Activated B cell treated with CpG ODN at 0.5 μM for 24 hours (primary cell): ENCODE data around the gene ITGAE. TPM values are rescaled to one million over a fixed set of nuclear protein-coding genes. Genes with fewer than 3 reads are reported as not detected.

ENCODE experiments used
- ATAC-seq: fragments of 200-7000 bp; cut with Tn5 transposase; one replicate; pipeline ENCODE4 v1.10.0; 2021; ENCODE audit warnings: low read depth, mild to moderate bottlenecking, moderate library complexity
- CTCF ChIA-PET: fragments of 350-600 bp; sonication (Branson Sonifier 250); formaldehyde crosslinking; loops from one replicate; lab custom pipeline; 2021; ENCODE audit warnings: antibody characterized with exemption; lab: Charles Lee
- POLR2A ChIA-PET: fragments of 350-600 bp; sonication (Branson Sonifier 250); formaldehyde crosslinking; loops from one replicate; lab custom pipeline; 2021; ENCODE audit warnings: antibody characterized with exemption; lab: Charles Lee
- DNase-seq: peaks from one replicate; pipeline ENCODE4 v3.0.0; 2022
- H3K27ac Mint-ChIP-seq: one replicate; pipeline ENCODE4 v1.8.0; 2020; ENCODE audit warnings: mixed read lengths
- H3K27me3 Mint-ChIP-seq: one replicate; pipeline ENCODE4 v1.8.0; 2021; ENCODE audit warnings: mixed read lengths
- H3K36me3 Mint-ChIP-seq: one replicate; pipeline ENCODE4 v1.8.0; 2021; ENCODE audit warnings: low read depth, mixed read lengths
- H3K4me1 Mint-ChIP-seq: one replicate; pipeline ENCODE4 v1.8.0; 2021; ENCODE audit warnings: mixed read lengths
- H3K4me3 Mint-ChIP-seq: one replicate; pipeline ENCODE4 v1.8.0; 2020; ENCODE audit warnings: mild to moderate bottlenecking, mixed read lengths
- H3K9me3 Mint-ChIP-seq: one replicate; pipeline ENCODE4 v1.8.0; 2020; ENCODE audit warnings: mixed read lengths
- CTCF ChIP-seq: fragments of 200-600 bp; IDR thresholded peaks from one replicate; pipeline ENCODE4 v1.8.0; 2022; ENCODE audit warnings: antibody characterized with exemption, mild to moderate bottlenecking
- intact Hi-C: fragments of 100-400 bp; cut with micrococcal nuclease; formaldehyde crosslinking; loops from one replicate; pipeline ENCODE4 v1.15.1; 2024
- total RNA-seq: library from RNA; stranded (reverse); gene quantifications from 2 replicates; pipeline ENCODE4 v1.2.3, GENCODE V29; 2022

The ITGAE gene
- total RNA-seq, 1 donor from 2014 or later: 45.3 TPM

GRCh38 chr17:3747805-3748204, 53.2 kb downstream of the ITGAE start:
- ChIA-PET CTCF (interaction anchor here (1.9 kb wide), 1 partner anchor 10 kb away, joined by 6 read pairs; no protein-coding TSS in a partner anchor), POLR2A (interaction anchor here (0.7 kb wide), 1 partner anchor 71 kb away, joined by 4 read pairs; no protein-coding TSS in a partner anchor)
- Mint-ChIP-seq H3K27ac (no peak overlapping the region), H3K4me3 (no peak overlapping the region), H3K27me3 (peaks cover 3% of the 10 kb centered on the region), H3K4me1 (peaks cover 19% of the 10 kb centered on the region), H3K36me3 (no peaks in the 10 kb centered on the region), H3K9me3 (no peaks in the 10 kb centered on the region)
- intact Hi-C loops: no loop called here
- TF ChIP-seq CTCF: no peak
- DNase-seq: no peak
- ATAC-seq: no peak

- ATAC-seq: no peak
- Mint-ChIP-seq H3K9me3 (no peaks in the 10 kb centered on the region), H3K4me3 (no peak overlapping the region), H3K36me3 (no peaks in the 10 kb centered on the region), H3K4me1 (peaks cover 15% of the 10 kb centered on the region), H3K27me3 (peaks cover 3% of the 10 kb centered on the region), H3K27ac (no peak overlapping the region)
- ChIA-PET CTCF (no interaction called here), POLR2A (no interaction called here)
- no peak for DNase-seq
- intact Hi-C loops: no loop called here
- TF ChIP-seq CTCF: no peak
Observed at GRCh38 chr17:3745071-3745470, 55.9 kb downstream of the ITGAE start.

GRCh38 chr17:3744014-3744413, 57.0 kb downstream of the ITGAE start:
- Mint-ChIP-seq H3K4me1 (peaks cover 18% of the 10 kb centered on the region), H3K27ac (no peak overlapping the region), H3K9me3 (no peaks in the 10 kb centered on the region), H3K4me3 (no peak overlapping the region), H3K27me3 (peaks cover 3% of the 10 kb centered on the region), H3K36me3 (no peaks in the 10 kb centered on the region)
- ChIA-PET POLR2A (no interaction called here), CTCF (no interaction called here)
- intact Hi-C loops: no loop called here
- TF ChIP-seq CTCF: no peak
- no peak for ATAC-seq
- DNase-seq: no peak

- H3K9me3 Mint-ChIP-seq: no peaks in the 10 kb centered on the region
- H3K4me1 Mint-ChIP-seq: peaks cover 30% of the 10 kb centered on the region
- peak overlapping the region; percentile 81 for H3K27ac Mint-ChIP-seq
- peak overlapping the region; percentile 50 for H3K4me3 Mint-ChIP-seq
- ChIA-PET POLR2A (interaction anchor here (0.6 to 1.3 kb wide), 14 partner anchors 12 to 1536 kb away, joined by 3 to 8 read pairs (median 3); partner anchors contain the start of gene HASPIN), CTCF (interaction anchor here (0.9 to 7.0 kb wide), 4 partner anchors 57 to 106 kb away, joined by 3 to 245 read pairs (median 20); partner anchors contain the start of gene NCBP3)
- TF ChIP-seq CTCF: no peak
- DNase-seq: no peak
- intact Hi-C loops: no loop called here
- no peaks in the 10 kb centered on the region for H3K27me3 Mint-ChIP-seq
- ATAC-seq: peak; percentile 56
- no peaks in the 10 kb centered on the region for H3K36me3 Mint-ChIP-seq
Observed at GRCh38 chr17:3740611-3741073, 60.3 kb downstream of the ITGAE start.

GRCh38 chr17:3739422-3740124, 61.4 kb downstream of the ITGAE start:
- Mint-ChIP-seq H3K4me1 (peaks cover 30% of the 10 kb centered on the region), H3K4me3 (no peak overlapping the region), H3K27me3 (no peaks in the 10 kb centered on the region), H3K9me3 (no peaks in the 10 kb centered on the region), H3K36me3 (no peaks in the 10 kb centered on the region), H3K27ac (peak overlapping the region; percentile 8)
- TF ChIP-seq CTCF: no peak
- POLR2A ChIA-PET: interaction anchor here (0.7 to 1.3 kb wide), 4 partner anchors 15 to 691 kb away, joined by 3 to 4 read pairs (median 3); no protein-coding TSS in a partner anchor
- DNase-seq: no peak
- ATAC-seq: no peak
- CTCF ChIA-PET: interaction anchor here (0.5 to 7.0 kb wide), 10 partner anchors 12 to 107 kb away, joined by 3 to 245 read pairs (median 18); partner anchors contain the start of gene NCBP3
- intact Hi-C loops: loop anchor here (10.0 kb wide), 3 partner anchors 175 to 695 kb away; partner anchors contain the start of gene P2RX1
